ENCODE data around the gene TTC14.

TTC14 gene

GRCh38 chr3:180631317-180631716 lies 29.4 kb downstream of the TTC14 start:
- FAIRE-seq = no peak

GRCh38 chr3:180633722-180634121 lies 31.8 kb downstream of the TTC14 start:
- no peak for FAIRE-seq

GRCh38 chr3:180640987-180641386 lies 39.0 kb downstream of the TTC14 start:
- no peak for FAIRE-seq

GRCh38 chr3:180646187-180646790 lies 44.3 kb downstream of the TTC14 start:
- no peak for FAIRE-seq

- FAIRE-seq = no peak
Measured at GRCh38 chr3:180656406-180656805, 54.4 kb downstream of the TTC14 start.

- no peak for FAIRE-seq
Measured at GRCh38 chr3:180657094-180657493, 55.1 kb downstream of the TTC14 start.
